Parathyroid adenoma (tissue), 2 donors: ENCODE measurements around the gene HSPA1A.

Experiments
- H2AFZ ChIP-seq: fragments of 300-600 bp; sonication (generic); one replicate; pipeline ENCODE4 v1.7.0; 2017; ENCODE audit warnings: antibody characterized with exemption, mild to moderate bottlenecking
- H3K27ac ChIP-seq: fragments of 300-600 bp; sonication (generic); one replicate; pipeline ENCODE4 v1.7.0; 2017
- H3K27me3 ChIP-seq: fragments of 300-600 bp; sonication (generic); one replicate; pipeline ENCODE4 v1.7.0; 2017; ENCODE audit warnings: low read length; ENCODE audit not compliant: control insufficient read depth, insufficient read depth
- H3K36me3 ChIP-seq: fragments of 300-600 bp; sonication (generic); one replicate; pipeline ENCODE4 v1.7.0; 2017; ENCODE audit warnings: low read length; ENCODE audit not compliant: control insufficient read depth, insufficient read depth
- H3K4me1 ChIP-seq: fragments of 300-600 bp; sonication (generic); one replicate; pipeline ENCODE4 v1.7.0; 2017; ENCODE audit warnings: control low read depth
- H3K4me2 ChIP-seq: fragments of 300-600 bp; sonication (generic); one replicate; pipeline ENCODE4 v1.7.0; 2017; ENCODE audit warnings: low read length
- H3K4me3 ChIP-seq: fragments of 300-600 bp; sonication (generic); one replicate; pipeline ENCODE4 v1.7.0; 2017; ENCODE audit warnings: low read depth, low read length
- H3K79me2 ChIP-seq: fragments of 300-600 bp; sonication (generic); one replicate; pipeline ENCODE4 v1.7.0; 2017; ENCODE audit warnings: control low read depth
- H3K9ac ChIP-seq: fragments of 300-600 bp; sonication (generic); one replicate; pipeline ENCODE4 v1.7.0; 2017; ENCODE audit warnings: mild to moderate bottlenecking
- H3K9me3 ChIP-seq: fragments of 300-600 bp; sonication (generic); one replicate; pipeline ENCODE4 v1.7.0; 2017; ENCODE audit warnings: low read length; ENCODE audit not compliant: control insufficient read depth
- TF ChIP-seq, protein P1 (sequence below): fragments of 300-600 bp; sonication (generic); IDR thresholded peaks from one replicate; pipeline ENCODE4 v1.7.0; 2017; ENCODE audit warnings: antibody characterized with exemption, mild to moderate bottlenecking
- donor health status: primary hyperparathyroidism.

Gene HSPA1A

DNA sequence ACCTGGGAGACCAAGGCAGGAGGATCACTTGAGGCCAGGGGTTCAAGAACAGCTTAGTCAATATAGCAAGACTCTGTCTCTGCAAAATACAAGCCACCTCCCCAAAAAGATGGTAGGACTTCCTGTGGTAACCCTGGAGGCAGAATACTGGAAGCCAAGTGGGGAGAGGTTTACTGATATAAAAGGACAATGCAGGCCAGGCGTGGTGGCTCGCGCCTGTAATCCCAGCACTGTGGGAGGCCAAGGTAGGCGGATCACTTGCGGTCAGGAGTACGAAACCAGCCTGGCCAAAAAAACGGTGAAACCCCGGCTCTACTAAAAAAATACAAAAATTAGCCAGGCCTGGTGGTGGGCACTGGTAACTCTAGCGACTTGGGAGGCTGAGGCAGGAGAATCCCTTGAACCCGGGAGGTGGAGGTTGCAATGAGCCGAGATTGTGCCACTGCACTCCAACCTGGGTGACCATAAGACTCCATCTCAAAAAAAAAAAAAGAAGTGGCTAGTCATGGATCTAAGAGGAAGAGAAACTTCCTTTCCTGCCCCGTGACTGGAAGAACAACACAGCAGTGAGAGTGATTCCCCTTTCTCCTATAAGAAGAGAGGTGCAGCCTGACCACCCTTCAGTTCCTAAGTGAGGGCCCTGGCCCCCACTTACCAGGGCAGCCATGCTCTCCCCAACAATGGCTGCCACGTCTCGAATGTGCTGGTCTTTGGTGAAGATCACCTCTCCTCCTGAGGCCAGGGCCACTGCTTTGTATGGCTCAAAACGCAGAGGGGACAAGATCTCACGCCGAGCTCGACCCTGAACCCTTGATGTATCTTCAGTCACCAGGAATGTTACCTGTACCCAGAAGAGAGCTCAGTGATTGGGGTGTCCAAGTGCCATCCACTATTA, 46.7 kb upstream of the HSPA1A start:
- Histone ChIP-seq H3K27me3 (no peaks in the 10 kb centered on the region), H3K9ac (no peak overlapping the region), H3K27ac (no peak overlapping the region), H3K4me2 (no peak overlapping the region), H3K36me3 (no peaks in the 10 kb centered on the region), H3K9me3 (no peaks in the 10 kb centered on the region), H3K79me2 (peaks cover 2% of the 10 kb centered on the region), H3K4me1 (no peaks in the 10 kb centered on the region), H3K4me3 (no peak overlapping the region), H2AFZ (no peak overlapping the region)
- TF ChIP-seq, protein P1, sequence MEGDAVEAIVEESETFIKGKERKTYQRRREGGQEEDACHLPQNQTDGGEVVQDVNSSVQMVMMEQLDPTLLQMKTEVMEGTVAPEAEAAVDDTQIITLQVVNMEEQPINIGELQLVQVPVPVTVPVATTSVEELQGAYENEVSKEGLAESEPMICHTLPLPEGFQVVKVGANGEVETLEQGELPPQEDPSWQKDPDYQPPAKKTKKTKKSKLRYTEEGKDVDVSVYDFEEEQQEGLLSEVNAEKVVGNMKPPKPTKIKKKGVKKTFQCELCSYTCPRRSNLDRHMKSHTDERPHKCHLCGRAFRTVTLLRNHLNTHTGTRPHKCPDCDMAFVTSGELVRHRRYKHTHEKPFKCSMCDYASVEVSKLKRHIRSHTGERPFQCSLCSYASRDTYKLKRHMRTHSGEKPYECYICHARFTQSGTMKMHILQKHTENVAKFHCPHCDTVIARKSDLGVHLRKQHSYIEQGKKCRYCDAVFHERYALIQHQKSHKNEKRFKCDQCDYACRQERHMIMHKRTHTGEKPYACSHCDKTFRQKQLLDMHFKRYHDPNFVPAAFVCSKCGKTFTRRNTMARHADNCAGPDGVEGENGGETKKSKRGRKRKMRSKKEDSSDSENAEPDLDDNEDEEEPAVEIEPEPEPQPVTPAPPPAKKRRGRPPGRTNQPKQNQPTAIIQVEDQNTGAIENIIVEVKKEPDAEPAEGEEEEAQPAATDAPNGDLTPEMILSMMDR, result no peak

DNA sequence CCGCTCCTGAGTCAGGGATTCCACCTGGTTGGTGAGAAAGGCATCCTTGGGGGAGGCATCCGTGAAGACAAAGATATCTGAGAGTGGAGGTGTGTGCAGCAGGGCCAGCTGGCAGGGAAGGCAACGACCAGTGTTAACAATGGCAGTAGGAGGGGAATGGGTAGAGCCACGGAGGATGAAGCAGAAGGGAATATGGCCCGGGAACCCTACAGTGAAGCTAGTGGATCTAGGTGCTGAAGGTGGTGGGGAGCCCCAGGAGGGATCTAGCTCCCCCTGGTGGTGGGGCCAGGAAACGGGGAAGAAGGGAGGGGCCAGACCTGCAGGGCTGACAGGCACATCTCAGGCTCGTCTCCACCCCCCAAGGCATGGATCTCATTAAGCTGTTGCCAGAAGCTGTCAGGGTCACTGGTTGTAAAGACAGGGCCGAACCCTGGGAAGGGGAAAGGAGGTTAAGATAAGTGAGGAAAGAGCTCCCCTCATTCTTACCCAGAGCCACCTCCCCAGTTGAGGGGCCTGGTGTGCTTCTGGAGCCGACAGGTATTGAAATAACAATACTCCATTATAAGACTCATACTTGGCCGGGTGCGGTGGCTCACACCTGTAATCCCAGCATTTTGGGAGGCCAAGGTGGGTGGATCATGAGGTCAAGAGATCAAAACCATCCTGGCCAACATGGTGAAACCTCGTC, 45.5 kb upstream of the HSPA1A start:
- no peaks in the 10 kb centered on the region for H3K9me3 ChIP-seq
- H3K79me2 ChIP-seq, result peaks cover 2% of the 10 kb centered on the region
- no peak overlapping the region for H3K27ac ChIP-seq
- no peak overlapping the region for H3K9ac ChIP-seq
- no peak overlapping the region for H2AFZ ChIP-seq
- H3K27me3 ChIP-seq, result no peaks in the 10 kb centered on the region
- TF ChIP-seq, protein P1, result peak; percentile 92
- H3K4me2 ChIP-seq, result no peak overlapping the region
- no peak overlapping the region for H3K4me3 ChIP-seq
- H3K4me1 ChIP-seq, result no peaks in the 10 kb centered on the region
- H3K36me3 ChIP-seq, result no peaks in the 10 kb centered on the region

DNA sequence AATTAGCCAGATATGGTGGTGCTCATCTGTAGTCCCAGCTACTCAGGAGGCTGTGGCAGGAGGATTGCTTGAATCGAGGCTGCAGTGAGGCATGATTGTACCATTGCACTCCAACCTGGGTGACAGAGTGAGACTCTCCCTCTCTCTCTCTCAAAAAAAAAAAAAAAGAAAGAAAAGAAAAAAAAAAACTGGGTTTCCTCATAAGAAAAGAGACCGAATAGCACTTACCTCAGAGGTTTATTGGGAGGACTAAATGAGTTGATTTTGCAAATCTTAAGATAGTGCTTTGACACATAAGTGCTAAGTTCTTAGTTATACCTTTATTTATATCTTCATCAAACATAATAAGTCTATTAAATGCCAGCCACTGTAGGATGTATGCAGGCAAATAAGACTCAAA, 44.5 kb upstream of the HSPA1A start:
- H3K4me2 ChIP-seq, result no peak overlapping the region
- H3K27ac ChIP-seq, result no peak overlapping the region
- H2AFZ ChIP-seq, result no peak overlapping the region
- H3K9ac ChIP-seq, result no peak overlapping the region
- no peaks in the 10 kb centered on the region for H3K27me3 ChIP-seq
- no peak overlapping the region for H3K4me3 ChIP-seq
- peaks cover 2% of the 10 kb centered on the region for H3K79me2 ChIP-seq
- no peaks in the 10 kb centered on the region for H3K36me3 ChIP-seq
- no peaks in the 10 kb centered on the region for H3K9me3 ChIP-seq
- no peaks in the 10 kb centered on the region for H3K4me1 ChIP-seq
- TF ChIP-seq, protein P1, result no peak

DNA sequence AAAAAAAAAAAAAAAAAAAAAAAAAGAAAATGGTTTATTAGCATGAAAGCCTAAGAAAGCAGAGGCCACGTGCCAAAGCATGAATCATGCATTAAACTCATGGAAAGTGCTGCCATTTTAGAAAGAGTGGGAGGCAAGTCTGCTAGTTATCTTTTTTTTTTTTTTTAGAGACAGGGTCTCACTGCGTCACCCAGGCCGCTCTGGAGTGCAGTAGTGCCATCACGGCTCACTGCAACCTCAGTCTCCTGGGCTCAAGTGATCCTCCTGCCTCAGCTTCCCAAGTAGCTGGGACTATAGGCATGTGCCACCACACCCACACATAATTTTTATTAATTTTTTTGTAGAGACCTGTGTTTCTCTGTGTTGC, 43.4 kb upstream of the HSPA1A start:
- H3K9me3 ChIP-seq, result no peaks in the 10 kb centered on the region
- TF ChIP-seq, protein P1, result no peak
- H3K27me3 ChIP-seq, result no peaks in the 10 kb centered on the region
- no peak overlapping the region for H3K4me3 ChIP-seq
- peaks cover 8% of the 10 kb centered on the region for H3K4me1 ChIP-seq
- H3K27ac ChIP-seq, result no peak overlapping the region
- H3K4me2 ChIP-seq, result no peak overlapping the region
- no peak overlapping the region for H2AFZ ChIP-seq
- no peak overlapping the region for H3K9ac ChIP-seq
- H3K79me2 ChIP-seq, result peaks cover 2% of the 10 kb centered on the region
- H3K36me3 ChIP-seq, result no peaks in the 10 kb centered on the region
